ENCODE measurements around the gene RGS1. TPM values are rescaled to one million over a fixed set of nuclear protein-coding genes. Genes with fewer than 3 reads are reported as not detected.
A peak's percentile ranks its signal among the peaks of the same experiment; 100 is the strongest.

Gene RGS1
- total RNA-seq, 1 donor from 2014 or later = 147 TPM

DNA sequence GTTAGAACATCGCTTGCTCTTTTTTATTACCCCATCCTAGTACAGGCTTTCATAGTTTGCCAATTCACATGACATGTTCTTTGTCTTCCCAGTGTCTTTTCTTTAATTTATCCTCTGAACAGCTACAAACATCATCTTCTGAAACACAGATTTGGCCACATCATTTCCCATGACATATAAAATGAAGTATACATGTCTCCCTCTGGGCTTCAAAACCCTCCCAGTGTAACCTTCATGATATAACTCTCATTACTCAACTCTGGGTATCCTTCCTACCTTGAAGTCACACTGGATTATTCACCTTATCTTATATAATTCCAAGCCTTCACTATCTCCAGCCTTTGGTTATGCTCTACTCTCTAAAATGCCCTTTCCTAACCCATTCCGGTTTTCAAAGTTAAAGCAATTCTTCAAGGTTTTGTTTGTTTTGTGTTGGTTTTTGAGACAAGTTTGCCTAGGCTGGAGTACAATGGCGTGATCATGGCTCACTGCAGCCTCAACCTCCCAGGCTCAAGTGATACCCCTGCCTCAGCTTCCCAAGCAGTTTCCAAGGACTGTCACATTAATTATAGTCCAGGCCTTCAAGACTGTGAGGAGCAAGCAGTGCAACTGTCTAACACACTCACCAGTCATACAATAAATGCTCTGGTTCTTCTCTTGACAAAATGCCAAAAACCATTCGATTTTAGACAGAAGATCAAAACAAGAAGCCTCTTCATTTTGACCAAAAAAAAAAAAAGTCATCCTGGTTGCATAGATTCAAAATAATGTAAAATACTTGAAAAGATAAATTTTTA lies 5.8 kb downstream of the RGS1 start:
- no peak for DNase-seq (ENCODE audit: low spot score)

DNA sequence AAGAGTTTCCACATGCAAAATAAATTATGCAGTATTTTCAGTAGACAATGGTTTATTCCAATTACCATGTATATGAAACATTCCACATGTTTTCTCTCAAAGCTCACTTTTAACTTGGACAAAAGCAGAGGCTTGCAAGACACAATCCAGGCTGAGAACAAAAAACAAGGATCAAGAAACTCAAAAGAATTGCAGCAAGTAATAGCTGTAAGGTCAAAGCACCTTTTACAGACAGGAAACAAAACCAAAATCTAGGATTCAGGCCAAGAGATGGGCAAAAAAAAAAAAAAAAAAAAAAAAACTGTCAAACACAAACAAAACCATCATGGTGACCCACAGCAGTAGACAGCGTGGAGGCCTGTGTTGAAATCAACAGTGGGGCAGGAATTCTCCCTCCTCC lies 9.3 kb downstream of the RGS1 start:
- DNase-seq (ENCODE audit: low spot score) = no peak

DNA sequence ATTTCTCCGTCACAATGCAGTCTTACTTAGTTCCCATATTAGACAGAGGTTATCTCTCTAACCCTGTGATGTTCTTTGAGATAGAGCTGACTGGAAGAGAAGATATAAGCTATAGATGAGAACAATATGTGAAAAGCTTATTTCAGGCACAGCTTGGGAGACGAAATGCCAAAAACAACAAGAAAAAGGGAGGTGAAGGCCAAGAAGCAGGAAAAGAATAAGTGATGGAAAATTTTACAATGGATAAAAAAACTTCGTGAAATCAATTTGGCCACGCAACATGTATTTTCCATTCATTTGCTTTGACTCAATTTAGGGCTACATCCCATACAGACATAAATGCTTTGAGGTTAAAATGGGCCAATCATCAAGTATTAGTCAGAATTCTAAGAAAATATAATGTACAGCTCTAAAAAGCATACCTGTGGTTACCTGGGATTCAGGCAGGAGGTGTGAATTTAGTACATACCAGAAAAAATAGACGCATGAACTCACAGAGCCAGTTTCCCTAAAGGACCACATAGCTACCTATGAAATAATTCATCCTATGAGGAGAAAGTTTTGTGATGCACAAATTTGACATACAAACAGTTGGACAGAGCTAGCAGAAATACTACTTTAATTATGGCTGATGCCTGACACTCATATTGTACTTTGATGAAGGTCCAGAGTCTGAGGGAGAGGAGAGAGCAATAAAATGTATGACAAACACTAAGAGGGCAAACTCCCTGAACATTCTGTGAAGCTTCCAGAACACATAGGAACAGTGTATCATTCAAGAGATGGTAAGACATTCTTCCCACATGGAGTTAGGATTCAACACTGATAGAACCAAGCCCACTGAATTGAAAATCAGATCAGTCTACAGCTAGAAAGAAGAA lies 12.1 kb downstream of the RGS1 start:
- no peak for DNase-seq (ENCODE audit: low spot score)

DNA sequence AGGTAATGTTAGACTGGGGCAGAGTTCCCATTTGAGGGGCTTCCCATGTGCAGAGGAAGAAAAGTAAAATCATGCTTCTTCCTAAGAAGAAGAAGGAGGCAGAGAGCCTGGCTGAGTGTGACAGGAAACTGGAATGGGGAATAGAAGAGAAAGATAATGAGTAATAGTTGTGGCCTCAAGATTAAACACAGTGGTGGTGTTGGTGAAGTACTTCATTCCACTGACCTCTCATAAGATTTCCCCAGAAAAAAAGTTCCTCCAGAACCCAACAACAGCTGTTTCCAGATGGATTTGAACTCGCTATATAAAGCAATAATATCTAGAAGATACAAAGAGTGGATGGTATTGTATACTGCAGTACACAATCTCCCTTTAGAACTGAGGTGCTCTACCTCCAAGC lies 13.0 kb downstream of the RGS1 start:
- no peak for DNase-seq (ENCODE audit: low spot score)

DNA sequence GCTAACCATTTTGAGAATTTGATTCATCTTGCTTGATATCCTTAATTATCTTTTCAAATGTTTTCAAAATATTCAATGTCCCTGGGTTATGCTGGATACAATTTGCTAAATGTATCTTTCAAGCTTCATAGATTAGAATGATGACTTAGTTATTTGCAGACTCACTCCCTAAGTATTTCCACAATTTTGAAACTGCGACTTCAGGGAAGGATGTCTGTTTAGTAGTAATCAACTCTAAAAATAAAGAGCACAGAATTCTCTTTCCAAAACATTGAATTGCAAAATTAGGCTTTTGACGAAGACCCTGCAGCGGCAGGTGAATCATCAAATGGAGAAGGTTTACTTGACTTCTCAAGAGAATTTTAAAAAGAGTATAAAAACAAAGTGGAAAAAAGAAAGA lies 14.2 kb downstream of the RGS1 start:
- DNase-seq (ENCODE audit: low spot score) = no peak

DNA sequence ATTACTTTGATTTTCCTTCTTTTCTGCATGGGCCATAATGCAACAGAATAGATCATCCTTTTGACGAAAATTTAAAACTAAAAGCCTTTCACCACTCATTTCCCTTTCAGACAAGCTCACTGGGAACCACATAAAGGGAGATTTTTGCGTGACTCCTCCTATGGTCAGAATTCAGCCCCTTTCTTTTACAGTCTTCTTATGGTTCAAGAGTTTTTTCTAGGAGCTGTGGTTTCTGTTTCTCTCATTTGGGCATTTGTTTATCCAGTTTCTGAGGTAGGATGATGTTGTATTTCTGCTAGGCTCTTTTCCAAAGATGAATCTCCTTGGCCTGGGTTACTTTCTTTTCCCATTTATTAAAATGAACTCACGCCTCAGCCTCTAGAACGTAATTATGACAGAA lies 16.9 kb downstream of the RGS1 start:
- DNase-seq (ENCODE audit: low spot score) = no peak

DNA sequence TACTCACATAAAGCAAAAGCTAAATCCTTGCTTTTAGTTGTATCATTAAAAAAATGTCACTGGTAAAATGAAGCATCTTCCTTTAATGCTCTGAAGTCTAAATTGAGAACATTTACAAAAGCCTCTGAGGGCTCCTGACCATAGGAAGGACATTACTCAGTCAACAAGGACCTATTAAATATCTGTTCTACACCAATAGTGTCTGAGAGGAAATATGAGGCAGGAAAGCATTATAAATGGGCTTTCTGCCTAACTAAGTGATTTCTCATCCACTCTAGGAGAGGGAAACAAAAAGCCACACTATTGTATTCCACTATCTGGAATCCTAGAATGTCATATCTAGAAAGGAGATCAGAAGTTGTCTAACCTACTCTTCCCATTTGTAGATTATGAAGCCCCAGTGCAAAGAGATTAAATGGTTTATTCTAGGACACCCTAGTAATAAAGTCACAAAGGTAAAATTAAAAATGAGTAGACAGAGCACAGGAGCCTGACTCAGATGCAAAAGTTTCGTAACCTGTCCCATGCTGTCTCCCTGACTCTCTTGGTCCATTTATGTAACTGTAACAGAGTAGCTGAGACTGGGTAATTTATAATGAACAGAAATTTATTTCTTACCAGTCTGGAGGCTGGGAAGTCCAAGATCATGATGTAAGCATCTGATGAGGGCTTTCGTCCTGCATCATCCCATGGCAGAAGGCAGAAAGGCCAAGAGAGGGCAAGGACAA lies 17.6 kb downstream of the RGS1 start:
- no peak for DNase-seq (ENCODE audit: low spot score)

DNA sequence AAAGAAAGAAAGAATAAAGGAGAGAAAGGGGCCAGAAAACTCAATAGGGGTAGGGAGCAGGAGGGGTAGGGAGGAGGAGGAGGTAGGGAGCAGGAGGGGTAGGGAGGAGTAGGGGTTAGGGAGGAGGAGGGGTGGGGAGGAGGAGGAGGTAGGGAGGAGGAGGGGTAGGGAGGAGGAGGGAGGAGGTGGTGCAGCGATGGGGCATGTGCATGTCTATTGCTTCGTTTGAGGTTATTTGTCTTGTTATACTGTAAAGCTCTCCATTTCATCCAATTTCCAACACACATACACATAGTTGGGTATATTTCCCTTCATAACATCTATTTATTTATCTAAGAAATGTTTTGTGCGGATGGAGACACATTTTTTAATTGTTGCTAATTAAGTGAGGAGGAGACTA lies 19.7 kb downstream of the RGS1 start:
- DNase-seq (ENCODE audit: low spot score) = no peak

DNA sequence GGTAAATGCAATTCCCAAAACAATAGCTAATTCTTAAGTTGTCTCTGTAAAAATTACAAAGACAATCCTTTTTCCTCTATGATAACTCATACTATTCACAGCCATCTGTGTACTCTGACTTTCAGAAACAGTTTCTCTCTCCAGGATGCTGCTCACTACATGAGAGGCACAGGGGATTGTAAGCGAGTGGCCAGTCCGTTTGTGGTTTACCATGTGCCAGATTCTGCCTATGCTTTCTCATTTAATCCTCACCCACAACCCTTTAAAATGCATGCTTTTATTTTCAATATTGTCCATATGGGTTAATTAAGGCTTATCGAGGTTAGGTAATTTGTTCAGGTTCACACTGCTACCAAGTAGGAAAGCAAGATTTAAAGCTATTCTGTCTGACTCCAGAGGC lies 23.0 kb downstream of the RGS1 start:
- DNase-seq (ENCODE audit: low spot score) = no peak

DNA sequence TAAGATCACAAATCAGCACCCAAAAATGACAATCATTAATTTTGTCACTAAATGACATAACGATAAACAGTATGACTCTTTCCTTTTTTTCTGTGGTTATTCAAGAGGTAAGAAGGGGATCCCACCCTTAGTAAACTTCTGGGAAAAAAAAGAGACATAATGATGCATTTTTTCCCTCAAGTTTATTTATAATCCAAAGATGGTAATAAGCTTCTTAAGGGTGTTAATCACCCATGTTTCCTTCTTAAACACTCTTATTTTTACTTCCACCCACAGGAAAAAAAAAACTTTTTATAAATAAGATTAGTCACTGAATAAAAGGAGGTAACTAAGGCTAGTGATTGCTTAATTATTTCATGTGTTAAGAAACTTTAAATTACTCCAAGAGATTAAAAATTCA lies 24.7 kb downstream of the RGS1 start:
- no peak for DNase-seq (ENCODE audit: low spot score)

DNA sequence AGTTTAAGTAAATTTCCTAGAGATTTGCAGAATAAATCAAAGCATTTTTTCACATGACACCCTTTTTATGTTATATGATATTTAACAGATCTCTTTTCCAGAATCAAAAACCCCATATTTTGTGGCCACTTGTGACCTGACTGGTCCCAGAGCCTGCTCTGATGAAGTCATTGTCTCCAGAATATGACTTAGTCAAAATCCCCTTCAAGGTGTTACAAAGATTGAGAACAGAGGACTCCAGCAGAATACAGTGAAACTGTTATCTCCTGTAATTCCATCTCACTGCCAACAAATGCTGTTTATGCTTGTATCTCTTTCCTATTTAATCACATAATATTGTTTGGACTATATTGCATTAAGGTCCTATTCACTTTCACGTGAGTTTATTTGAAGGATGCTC lies 25.6 kb downstream of the RGS1 start:
- no peak for DNase-seq (ENCODE audit: low spot score)

DNA sequence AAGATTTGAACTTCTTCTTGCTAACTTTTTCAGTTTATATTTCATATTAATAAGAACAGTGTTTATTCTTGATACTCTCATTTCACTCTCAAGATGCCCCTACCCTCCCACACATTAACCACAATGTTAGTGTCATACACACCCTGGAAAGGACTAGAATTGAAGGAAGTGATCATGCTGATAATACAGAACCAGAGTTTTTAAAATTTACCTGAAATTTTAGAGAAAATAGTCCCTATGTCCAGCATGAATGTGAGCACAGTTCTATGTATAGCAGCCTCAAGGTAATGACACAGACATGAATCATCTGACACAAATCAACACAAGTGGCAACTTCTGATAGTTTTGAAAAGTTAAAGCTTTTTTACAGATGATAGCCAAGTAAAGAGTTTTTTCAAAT lies 26.0 kb downstream of the RGS1 start:
- no peak for DNase-seq (ENCODE audit: low spot score)

DNA sequence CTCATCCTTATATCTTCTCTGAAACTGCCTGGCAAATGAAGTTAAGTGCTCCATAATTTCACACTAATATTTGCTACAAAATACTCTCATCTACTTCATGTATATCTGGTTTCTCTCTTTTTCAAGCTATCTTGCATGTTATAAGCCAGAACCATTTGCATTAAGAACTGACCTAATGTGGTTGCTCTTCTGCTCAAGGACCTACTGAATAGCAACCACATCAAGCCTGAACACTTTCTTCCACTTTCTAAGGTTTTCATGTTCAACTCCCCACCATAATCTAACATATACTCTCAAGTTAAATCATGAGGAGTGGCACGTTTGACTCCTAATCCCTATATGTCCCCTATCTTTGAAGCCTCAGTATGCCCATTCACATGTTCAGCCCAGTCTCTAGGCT lies 27.2 kb downstream of the RGS1 start:
- DNase-seq (ENCODE audit: low spot score) = no peak

DNA sequence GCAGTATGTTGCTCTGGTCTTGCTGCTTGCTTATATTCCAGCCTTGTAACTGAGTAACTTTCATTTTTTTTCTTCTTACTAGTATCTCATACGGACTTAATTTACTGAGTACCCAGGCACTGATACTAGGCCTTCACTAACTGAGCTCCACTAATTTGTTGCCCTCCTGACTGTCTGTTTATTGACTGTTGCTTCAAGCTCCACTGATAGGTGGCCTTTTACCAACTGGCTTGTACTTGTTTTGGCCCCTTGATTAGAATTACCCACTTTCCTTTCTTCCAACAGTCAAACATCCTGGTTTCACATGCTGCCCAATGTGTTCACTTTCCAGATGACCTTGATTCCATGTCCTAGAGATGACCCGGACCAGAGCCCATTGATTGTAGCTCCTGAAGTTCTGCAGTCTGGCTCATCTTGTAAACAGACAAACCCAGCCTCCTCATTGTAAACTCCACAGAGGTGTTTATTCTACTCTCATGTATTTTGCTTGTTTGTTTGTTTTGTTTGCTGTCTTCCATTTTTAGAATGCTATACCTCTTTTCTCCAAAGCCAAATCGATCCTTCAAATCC lies 27.7 kb downstream of the RGS1 start:
- no peak for DNase-seq (ENCODE audit: low spot score)

DNA sequence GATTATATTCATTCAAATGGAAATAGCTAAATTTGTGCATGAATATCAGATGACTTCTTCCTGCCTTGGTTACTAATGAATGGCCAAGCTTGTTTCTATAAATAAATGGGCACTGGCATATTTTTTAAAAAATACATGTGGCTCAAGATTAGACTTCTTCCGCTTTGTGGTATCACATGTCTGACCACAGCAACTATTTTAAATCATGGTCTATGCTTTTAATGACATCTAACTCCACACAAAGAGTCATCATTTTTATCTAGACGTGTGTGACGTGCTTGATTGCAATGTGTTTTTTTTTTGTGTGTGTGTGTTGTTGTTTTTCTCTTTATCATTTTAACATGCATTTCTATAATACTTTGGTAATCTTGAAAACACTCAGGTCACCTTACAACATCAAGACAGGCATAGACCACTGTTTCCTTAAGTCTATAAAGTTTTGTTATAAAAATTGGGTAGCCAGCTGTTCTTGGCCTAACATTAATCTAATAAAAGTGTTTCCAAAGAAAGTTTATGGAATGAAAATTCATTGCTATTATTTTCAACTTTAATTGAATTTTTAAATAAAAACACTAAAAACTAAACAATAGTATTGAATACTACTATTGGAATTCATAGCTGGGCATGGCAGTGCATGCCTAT lies 29.5 kb downstream of the RGS1 start:
- no peak for DNase-seq (ENCODE audit: low spot score)

DNA sequence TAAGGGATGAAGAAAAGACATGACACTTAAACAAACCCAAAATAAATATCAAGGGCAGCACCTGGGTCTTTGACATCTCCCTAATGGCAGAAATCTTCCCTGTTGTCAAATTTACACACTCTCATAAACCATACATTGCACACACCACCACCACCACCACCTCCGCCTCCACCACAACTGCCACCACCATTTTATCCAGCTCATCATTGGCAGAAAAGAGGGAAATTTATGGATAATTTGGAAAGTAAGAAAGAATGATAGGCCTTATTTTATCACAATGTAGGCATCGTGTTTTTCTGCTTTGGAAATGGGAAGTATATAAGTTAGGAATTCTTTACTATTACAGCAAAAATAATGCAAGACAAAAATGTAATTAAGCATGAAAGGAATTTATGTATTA lies 33.1 kb downstream of the RGS1 start:
- DNase-seq (ENCODE audit: low spot score) = no peak

DNA sequence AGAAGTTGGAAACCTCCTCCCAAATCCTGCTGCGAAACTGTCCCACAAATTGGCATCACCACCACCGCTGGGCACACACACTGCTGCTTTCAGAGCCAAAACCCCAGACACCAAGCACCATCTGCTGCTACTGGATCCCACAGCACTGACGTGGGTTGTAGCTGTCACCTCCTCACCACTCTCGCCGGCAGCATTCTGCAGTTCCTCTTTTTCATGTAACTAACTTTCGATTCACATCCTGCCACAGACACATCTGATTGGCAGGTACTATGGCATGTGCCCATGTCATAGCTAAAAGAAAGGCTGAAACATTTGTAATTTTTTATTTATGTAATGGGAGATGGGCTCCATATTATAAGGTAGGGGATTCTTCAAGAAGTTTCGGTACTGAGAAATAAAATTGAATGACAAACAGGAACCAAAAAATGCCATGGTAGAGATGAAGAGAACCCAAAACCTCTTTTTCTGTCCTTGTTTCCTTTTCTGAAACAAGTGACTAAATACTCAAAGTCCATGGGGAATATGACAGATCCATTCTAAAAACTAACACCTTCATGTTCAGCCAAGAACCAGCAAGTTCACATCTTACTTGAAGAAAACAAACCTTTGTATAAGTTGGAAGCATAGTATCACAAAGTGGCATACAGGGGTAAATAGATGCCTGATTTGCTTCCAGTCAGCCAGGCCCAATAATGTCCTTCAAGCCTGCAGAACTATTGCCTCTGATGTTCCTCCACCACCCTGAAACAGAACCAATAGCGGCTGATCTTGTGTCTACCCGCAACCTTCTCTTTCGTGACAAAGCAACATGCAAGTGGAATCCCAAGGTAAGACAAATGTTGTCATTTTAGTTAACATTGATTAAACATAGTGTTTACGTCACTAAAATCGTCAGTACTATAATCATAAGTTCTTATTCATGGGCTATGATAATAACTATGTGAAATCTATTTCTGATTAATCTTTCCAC lies 33.8 kb downstream of the RGS1 start:
- peak; percentile 64 for DNase-seq (ENCODE audit: low spot score)

DNA sequence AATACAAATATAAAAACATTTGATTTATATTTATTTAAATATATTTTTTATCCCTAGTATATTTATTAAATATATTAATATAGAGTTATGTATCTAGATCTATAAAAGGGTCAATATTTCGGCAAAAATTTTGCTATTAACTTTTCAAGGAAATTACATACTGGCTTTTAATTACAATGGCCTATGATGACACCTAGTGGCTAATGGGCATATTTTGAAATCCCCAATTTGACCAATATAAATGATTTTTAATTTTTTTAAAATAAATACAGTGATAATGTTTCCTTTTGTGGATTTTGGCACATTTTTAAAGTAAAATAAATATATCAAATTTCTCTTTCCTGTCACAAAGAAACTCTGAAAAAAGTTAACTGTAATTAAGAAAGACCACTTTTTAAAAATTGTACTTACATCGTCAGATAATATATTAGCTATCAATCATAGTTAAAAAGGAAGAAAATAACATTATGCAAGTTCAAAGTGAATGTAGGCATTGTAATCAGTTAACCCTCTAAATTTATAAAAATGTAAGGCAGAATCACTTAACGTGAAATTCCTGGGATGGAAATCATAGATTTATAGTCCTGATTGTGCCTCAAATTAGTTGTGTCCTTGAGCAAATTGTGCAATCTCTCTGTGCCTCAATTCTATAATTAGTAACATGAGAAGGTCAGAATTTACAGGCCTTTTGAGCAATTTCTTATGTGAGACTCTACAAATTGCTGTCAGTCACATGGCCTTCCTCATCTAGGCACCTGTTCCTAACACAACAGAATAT lies 34.7 kb downstream of the RGS1 start:
- no peak for DNase-seq (ENCODE audit: low spot score)

DNA sequence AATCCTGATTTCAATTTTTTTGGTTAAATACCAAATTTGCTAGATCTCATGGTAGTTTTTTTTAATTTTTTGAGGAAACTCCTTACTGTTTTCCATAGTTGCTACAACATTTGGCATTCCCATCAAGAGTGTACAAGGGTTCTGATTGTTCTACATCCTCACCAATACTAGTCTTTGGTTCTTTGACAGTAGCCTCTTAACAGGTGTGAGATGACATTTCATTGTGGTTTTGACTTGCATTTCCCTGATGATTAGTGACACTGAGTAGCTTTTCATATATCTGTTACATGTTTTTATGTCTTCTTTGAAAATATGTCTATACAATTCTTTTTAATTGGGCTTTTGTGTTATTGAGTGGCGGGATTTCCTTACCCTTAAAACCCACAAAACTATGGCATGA lies 39.5 kb downstream of the RGS1 start:
- no peak for DNase-seq (ENCODE audit: low spot score)

Measured in mucosa of gallbladder (tissue), 1 donor.